Coronary artery (tissue), 2 donors: ENCODE measurements around the gene OR6C75.

Experiments used
- DNase-seq: peaks from one replicate; pipeline ENCODE4 v3.0.0-alpha.2; 2017; ENCODE audit warnings: low spot score
- H3K27ac ChIP-seq, 2 donors: fragments of 200-600 bp; sonication (generic); one replicate each; pipeline ENCODE4 v1.5.1; 2016 to 2019
- H3K4me3 ChIP-seq: fragments of 200-600 bp; sonication (generic); 2 replicates; pipeline ENCODE4 v1.5.1; 2016; ENCODE audit warnings: mild to moderate bottlenecking, moderate library complexity
- CTCF ChIP-seq: fragments of 200-600 bp; sonication (generic); IDR thresholded peaks from one replicate; pipeline ENCODE4 v1.5.1; 2019; ENCODE audit warnings: antibody characterized with exemption

The OR6C75 gene

GRCh38 chr12:55416961-55417360 is 54.2 kb downstream of the OR6C75 start:
- no peak overlapping the region for H3K27ac ChIP-seq
- TF ChIP-seq CTCF: no peak
- no peak overlapping the region for H3K4me3 ChIP-seq
- no peak for DNase-seq
